Nephron (organoid): Measurements from ENCODE around the gene MTHFD1L.
A peak's percentile ranks its signal among the peaks of the same experiment; 100 is the strongest.

Experiments
- H3K27ac Mint-ChIP-seq, 3 experiments: 2 replicates each; pipeline ENCODE4 v1.8.0; 2020; ENCODE audit warnings: mixed read lengths in 3 of 3, mild to moderate bottlenecking in 2 of 3, moderate library complexity in 1 of 3
- H3K27me3 Mint-ChIP-seq: 2 replicates; pipeline ENCODE4 v1.8.0; 2021; ENCODE audit warnings: low read depth, mild to moderate bottlenecking, moderate library complexity, mixed read lengths
- H3K36me3 Mint-ChIP-seq: 2 replicates; pipeline ENCODE4 v1.8.0; 2020; ENCODE audit warnings: low read depth, mixed read lengths
- H3K4me1 Mint-ChIP-seq: 2 replicates; pipeline ENCODE4 v1.8.0; 2020; ENCODE audit warnings: mixed read lengths
- H3K4me3 Mint-ChIP-seq, 3 experiments: 2 replicates each; pipeline ENCODE4 v1.8.0; 2020; ENCODE audit warnings: mild to moderate bottlenecking in 3 of 3, mixed read lengths in 3 of 3, moderate library complexity in 2 of 3
- H3K9me3 Mint-ChIP-seq: 2 replicates; pipeline ENCODE4 v1.8.0; 2020; ENCODE audit warnings: mixed read lengths
- CTCF ChIP-seq, 3 experiments: fragments of 200-600 bp; sonication (generic); IDR thresholded peaks; one replicate each; pipeline ENCODE4 v1.5.0; 2021; ENCODE audit warnings: antibody characterized with exemption in 3 of 3; ENCODE audit not compliant: unreplicated experiment in 3 of 3

Gene MTHFD1L

GRCh38 chr6:151004383-151005024, 139.0 kb downstream of the MTHFD1L start:
- Mint-ChIP-seq H3K27me3 (no peaks in the 10 kb centered on the region), H3K9me3 (no peaks in the 10 kb centered on the region), H3K4me1 (peaks cover 63% of the 10 kb centered on the region), H3K4me3 (peak overlapping the region in 2 of 3 experiments; percentile 15 to 56), H3K36me3 (no peaks in the 10 kb centered on the region), H3K27ac (peak overlapping the region; percentile 91 to 98 (median 97))
- TF ChIP-seq CTCF (IDR thresholded peaks at IDR 0.05; ENCODE audit: unreplicated experiment in 3 of 3) = no peak

- no peak overlapping the region for H3K4me3 Mint-ChIP-seq
- peaks cover 67% of the 10 kb centered on the region for H3K4me1 Mint-ChIP-seq
- H3K9me3 Mint-ChIP-seq = no peaks in the 10 kb centered on the region
- no peak for TF ChIP-seq CTCF (IDR thresholded peaks at IDR 0.05; ENCODE audit: unreplicated experiment in 3 of 3)
- H3K36me3 Mint-ChIP-seq = no peaks in the 10 kb centered on the region
- H3K27me3 Mint-ChIP-seq = no peaks in the 10 kb centered on the region
- peak overlapping the region; percentile 76 to 98 (median 97) for H3K27ac Mint-ChIP-seq
Measured at GRCh38 chr6:151005164-151005563, 139.7 kb downstream of the MTHFD1L start.

DNA sequence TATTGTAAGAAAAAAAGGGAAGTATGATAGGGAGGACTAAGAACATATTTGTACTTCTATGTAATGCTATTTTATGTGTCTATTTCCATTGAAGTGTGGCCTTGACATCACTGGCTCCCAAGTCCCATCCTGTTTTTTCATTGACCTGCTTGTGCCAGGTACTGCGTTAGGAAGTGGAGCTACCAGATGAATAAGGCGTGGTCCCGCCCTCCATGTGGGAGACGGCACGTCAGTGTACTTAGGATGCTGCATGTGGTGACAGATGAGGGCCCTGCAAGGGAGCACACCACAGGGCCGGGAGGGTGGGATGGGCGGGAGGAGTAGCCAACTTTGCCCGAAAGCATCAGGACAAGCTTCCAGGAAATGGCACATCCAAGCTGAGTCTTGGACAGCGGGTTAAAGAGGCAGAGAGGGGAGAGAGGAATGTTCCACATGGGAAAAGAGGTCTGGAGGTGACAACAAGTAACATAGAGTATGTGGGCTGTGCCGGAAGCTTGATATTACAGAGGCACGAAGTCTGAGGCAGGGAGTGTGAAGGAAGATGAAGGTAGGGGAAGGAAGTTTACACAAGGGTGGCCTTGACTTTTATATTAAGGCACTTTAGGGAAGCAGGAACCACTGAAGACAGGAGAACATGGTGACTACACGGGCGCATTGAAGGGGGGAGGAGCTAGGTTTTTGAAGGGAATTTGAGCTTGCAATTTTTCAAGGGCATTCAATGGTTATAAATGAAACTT, 140.6 kb downstream of the MTHFD1L start:
- TF ChIP-seq CTCF (IDR thresholded peaks at IDR 0.05; ENCODE audit: unreplicated experiment in 3 of 3) = no peak
- Mint-ChIP-seq H3K27me3 (no peaks in the 10 kb centered on the region), H3K9me3 (no peaks in the 10 kb centered on the region), H3K4me1 (peaks cover 60% of the 10 kb centered on the region), H3K27ac (peak overlapping the region; percentile 76 to 98 (median 97)), H3K36me3 (no peaks in the 10 kb centered on the region), H3K4me3 (no peak overlapping the region)

- H3K4me3 Mint-ChIP-seq = no peak overlapping the region
- peak overlapping the region; percentile 76 to 98 (median 97) for H3K27ac Mint-ChIP-seq
- no peaks in the 10 kb centered on the region for H3K9me3 Mint-ChIP-seq
- H3K36me3 Mint-ChIP-seq = peaks cover 3% of the 10 kb centered on the region
- TF ChIP-seq CTCF (IDR thresholded peaks at IDR 0.05; ENCODE audit: unreplicated experiment in 3 of 3) = no peak
- no peaks in the 10 kb centered on the region for H3K27me3 Mint-ChIP-seq
- peaks cover 54% of the 10 kb centered on the region for H3K4me1 Mint-ChIP-seq
Measured at GRCh38 chr6:151007076-151007475, 141.6 kb downstream of the MTHFD1L start.

DNA sequence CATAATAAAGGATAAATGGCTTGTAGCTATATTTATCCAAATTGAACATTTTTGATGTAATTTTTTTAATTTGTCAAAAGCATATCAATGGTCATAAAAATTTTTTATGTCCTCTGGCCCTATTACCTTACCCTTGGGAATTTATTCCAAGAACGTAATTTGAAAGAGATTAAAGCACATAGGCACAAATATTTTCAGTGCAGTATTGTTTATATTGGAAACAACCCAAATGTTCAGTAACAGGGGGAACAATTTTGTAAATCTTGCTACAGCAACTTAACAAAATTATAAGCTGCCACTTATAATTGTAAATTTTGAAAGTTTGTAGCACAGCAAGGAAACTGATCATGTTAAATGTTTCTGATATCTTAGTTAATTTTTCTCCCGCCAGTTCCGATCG, 142.4 kb downstream of the MTHFD1L start:
- Mint-ChIP-seq H3K4me1 (peaks cover 48% of the 10 kb centered on the region), H3K36me3 (peaks cover 3% of the 10 kb centered on the region), H3K4me3 (no peak overlapping the region), H3K9me3 (no peaks in the 10 kb centered on the region), H3K27ac (peak overlapping the region in 2 of 3 experiments; percentile 74 to 76), H3K27me3 (no peaks in the 10 kb centered on the region)
- no peak for TF ChIP-seq CTCF (IDR thresholded peaks at IDR 0.05; ENCODE audit: unreplicated experiment in 3 of 3)
